ENCODE measurements around the gene MAGEA10. TPM values are rescaled to one million over a fixed set of nuclear protein-coding genes. Genes with fewer than 3 reads are reported as not detected.

MAGEA10 gene
- polyA plus RNA-seq, 3 donors, result not detected

- intact Hi-C loops (cut with micrococcal nuclease), result no loop called here
- H3K4me3 Mint-ChIP-seq, result no peak overlapping the region
- Histone ChIP-seq H3K4me3 (replicated peaks in 1 of 3; ENCODE audit: low read depth in 2 of 3, low read length in 3 of 3) (no peak overlapping the region), H2AFZ (ENCODE audit: insufficient read depth, low read depth, low read length, poor library complexity, severe bottlenecking) (no peak overlapping the region), H3K4me1 (ENCODE audit: control insufficient read depth in 1 of 2, insufficient read depth in 2 of 2, low read length in 2 of 2) (no peaks in the 10 kb centered on the region), H3K27me3 (ENCODE audit: control insufficient read depth in 2 of 2, insufficient read depth in 2 of 2, low read length in 2 of 2) (no peaks in the 10 kb centered on the region), H3K79me2 (ENCODE audit: insufficient read depth, low read length) (no peaks in the 10 kb centered on the region), H3K9me3 (replicated peaks in 1 of 2; ENCODE audit: control insufficient read depth in 1 of 2, insufficient read depth in 1 of 2, low read length in 2 of 2) (no peaks in the 10 kb centered on the region), H3K9ac (ENCODE audit: insufficient read depth, low read length, poor library complexity, severe bottlenecking) (no peak overlapping the region), H4K20me1 (ENCODE audit: insufficient read depth, low read length) (no peaks in the 10 kb centered on the region), H3K4me2 (replicated peaks; ENCODE audit: extremely low read depth, low read length, poor library complexity, severe bottlenecking) (no peak overlapping the region), H3K36me3 (replicated peaks in 1 of 2; ENCODE audit: control insufficient read depth in 1 of 2, insufficient read depth in 2 of 2, low read length in 2 of 2) (no peaks in the 10 kb centered on the region), H3K27ac (ENCODE audit: low read depth in 1 of 2, low read length in 2 of 2) (no peak overlapping the region)
- H3K36me3 Mint-ChIP-seq, result no peaks in the 10 kb centered on the region
- peaks cover 0 to 7% (median 2%) of the 10 kb centered on the region in 7 donors for H3K9me3 Mint-ChIP-seq
- no peaks in the 10 kb centered on the region for H3K4me1 Mint-ChIP-seq
- H3K27ac Mint-ChIP-seq, result no peak overlapping the region
- H3K27me3 Mint-ChIP-seq (ENCODE audit: low read depth in 3 of 3), result peaks cover 0 to 2% (median 0%) of the 10 kb centered on the region in 3 donors
- WGBS (ENCODE audit: insufficient coverage), result 100% methylated on average over 1 of the region's 4 CpGs
- TF ChIP-seq, protein P1, sequence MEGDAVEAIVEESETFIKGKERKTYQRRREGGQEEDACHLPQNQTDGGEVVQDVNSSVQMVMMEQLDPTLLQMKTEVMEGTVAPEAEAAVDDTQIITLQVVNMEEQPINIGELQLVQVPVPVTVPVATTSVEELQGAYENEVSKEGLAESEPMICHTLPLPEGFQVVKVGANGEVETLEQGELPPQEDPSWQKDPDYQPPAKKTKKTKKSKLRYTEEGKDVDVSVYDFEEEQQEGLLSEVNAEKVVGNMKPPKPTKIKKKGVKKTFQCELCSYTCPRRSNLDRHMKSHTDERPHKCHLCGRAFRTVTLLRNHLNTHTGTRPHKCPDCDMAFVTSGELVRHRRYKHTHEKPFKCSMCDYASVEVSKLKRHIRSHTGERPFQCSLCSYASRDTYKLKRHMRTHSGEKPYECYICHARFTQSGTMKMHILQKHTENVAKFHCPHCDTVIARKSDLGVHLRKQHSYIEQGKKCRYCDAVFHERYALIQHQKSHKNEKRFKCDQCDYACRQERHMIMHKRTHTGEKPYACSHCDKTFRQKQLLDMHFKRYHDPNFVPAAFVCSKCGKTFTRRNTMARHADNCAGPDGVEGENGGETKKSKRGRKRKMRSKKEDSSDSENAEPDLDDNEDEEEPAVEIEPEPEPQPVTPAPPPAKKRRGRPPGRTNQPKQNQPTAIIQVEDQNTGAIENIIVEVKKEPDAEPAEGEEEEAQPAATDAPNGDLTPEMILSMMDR (IDR thresholded peaks at IDR 0.05), result no peak
- no peak for DNase-seq
Measured at GRCh38 chrX:152170621-152171020, 32.2 kb upstream of the MAGEA10 start.

DNA sequence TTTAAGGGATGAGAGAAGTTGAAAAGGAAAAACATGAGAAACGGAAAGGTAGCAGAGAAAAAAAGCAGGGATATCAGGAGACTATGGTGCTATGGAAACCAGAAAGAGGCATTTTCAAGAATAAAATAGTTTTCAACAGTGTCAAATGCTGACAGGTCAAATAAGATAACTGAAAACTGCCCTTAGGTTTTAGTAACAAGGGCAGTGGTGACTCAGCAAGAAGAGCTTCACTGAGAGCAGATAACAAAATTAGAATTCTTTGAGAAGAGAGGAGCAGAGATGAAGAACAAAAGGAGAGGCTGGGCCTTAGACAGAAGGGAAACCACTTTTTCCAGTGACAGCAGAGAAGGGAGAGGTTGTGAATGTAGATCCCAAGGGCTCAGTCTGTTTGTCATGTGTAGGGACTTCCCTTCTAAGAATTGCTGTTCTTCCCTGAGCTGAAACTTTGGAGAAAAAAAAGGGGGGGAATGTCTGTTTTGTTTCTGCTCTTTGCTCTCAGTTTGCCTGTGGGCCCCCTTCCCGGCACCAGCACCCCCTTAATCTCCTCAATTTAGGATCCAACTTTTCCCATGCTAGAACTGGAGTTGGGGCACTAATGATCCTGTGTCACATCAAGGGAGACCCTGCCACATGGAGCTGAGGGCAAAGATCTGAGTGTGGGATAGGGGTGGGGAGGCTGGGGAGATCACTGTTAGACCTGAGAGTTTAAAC, 26.8 kb upstream of the MAGEA10 start:
- H3K4me2 ChIP-seq (replicated peaks; ENCODE audit: extremely low read depth, low read length, poor library complexity, severe bottlenecking), result no peak overlapping the region
- 86% methylated on average over 1 of the region's 2 CpGs for WGBS (ENCODE audit: insufficient coverage)
- H3K36me3 Mint-ChIP-seq, result no peaks in the 10 kb centered on the region

More for the DNA sequence above, 26.8 kb upstream of the MAGEA10 start:
- H2AFZ ChIP-seq (ENCODE audit: insufficient read depth, low read depth, low read length, poor library complexity, severe bottlenecking), result no peak overlapping the region
- H4K20me1 ChIP-seq (ENCODE audit: insufficient read depth, low read length), result no peaks in the 10 kb centered on the region
- Mint-ChIP-seq H3K4me3 (no peak overlapping the region), H3K9me3 (peaks cover 0 to 6% (median 4%) of the 10 kb centered on the region in 7 donors), H3K4me1 (no peaks in the 10 kb centered on the region), H3K27ac (no peak overlapping the region), H3K27me3 (ENCODE audit: low read depth in 3 of 3) (peaks cover 0 to 2% (median 2%) of the 10 kb centered on the region in 3 donors)
- no peaks in the 10 kb centered on the region for H3K36me3 ChIP-seq (replicated peaks in 1 of 2; ENCODE audit: control insufficient read depth in 1 of 2, insufficient read depth in 2 of 2, low read length in 2 of 2)
- H3K27me3 ChIP-seq (ENCODE audit: control insufficient read depth in 2 of 2, insufficient read depth in 2 of 2, low read length in 2 of 2), result no peaks in the 10 kb centered on the region
- H3K9me3 ChIP-seq (replicated peaks in 1 of 2; ENCODE audit: control insufficient read depth in 1 of 2, insufficient read depth in 1 of 2, low read length in 2 of 2), result no peaks in the 10 kb centered on the region
- no peak overlapping the region for H3K27ac ChIP-seq (ENCODE audit: low read depth in 1 of 2, low read length in 2 of 2)
- no peak overlapping the region for H3K4me3 ChIP-seq (replicated peaks in 1 of 3; ENCODE audit: low read depth in 2 of 3, low read length in 3 of 3)
- DNase-seq, result no peak
- no peaks in the 10 kb centered on the region for H3K79me2 ChIP-seq (ENCODE audit: insufficient read depth, low read length)
- no peak overlapping the region for H3K9ac ChIP-seq (ENCODE audit: insufficient read depth, low read length, poor library complexity, severe bottlenecking)
- no peaks in the 10 kb centered on the region for H3K4me1 ChIP-seq (ENCODE audit: control insufficient read depth in 1 of 2, insufficient read depth in 2 of 2, low read length in 2 of 2)
- TF ChIP-seq, protein P1 (IDR thresholded peaks at IDR 0.05), result no peak
- intact Hi-C loops (cut with micrococcal nuclease), result no loop called here
